ENCODE measurements around the gene KHSRP.

The KHSRP gene

GRCh38 chr19:6384381-6384780, 40.2 kb downstream of the KHSRP start:
- DNase-seq = no peak

- no peak for DNase-seq
These were observed 41.4 kb downstream of the KHSRP start for GRCh38 chr19:6383188-6383587.

GRCh38 chr19:6381030-6381750, 43.4 kb downstream of the KHSRP start:
- DNase-seq = no peak

GRCh38 chr19:6379744-6380143, 44.9 kb downstream of the KHSRP start:
- DNase-seq = no peak

- DNase-seq = no peak
These were observed 46.1 kb downstream of the KHSRP start for GRCh38 chr19:6378486-6378885.

- peak; percentile 83 for DNase-seq
These were observed 46.6 kb downstream of the KHSRP start for GRCh38 chr19:6378041-6378440.

- DNase-seq = no peak
These were observed 48.0 kb downstream of the KHSRP start for GRCh38 chr19:6376512-6377190.

GRCh38 chr19:6375411-6376010, 49.1 kb downstream of the KHSRP start, which contains the start of gene PSPN:
Gene PSPN (minus strand): TSS chr19:6375933. CDS start chr19:6375849, 84 bp downstream.
- DNase-seq = no peak

- no peak for DNase-seq
These were observed 49.8 kb downstream of the KHSRP start for GRCh38 chr19:6374711-6375410.

- DNase-seq = no peak
These were observed 50.4 kb downstream of the KHSRP start for GRCh38 chr19:6374161-6374709.

- DNase-seq = no peak
These were observed 50.9 kb downstream of the KHSRP start for GRCh38 chr19:6373813-6374108.

GRCh38 chr19:6373096-6373812, 51.4 kb downstream of the KHSRP start:
- peak; percentile 99 for DNase-seq

GRCh38 chr19:6372594-6373095, 52.0 kb downstream of the KHSRP start, which contains the start of gene ALKBH7:
Gene ALKBH7 (plus strand): TSS chr19:6372794. CDS start chr19:6372821, 27 bp downstream.
- peak; percentile 100 for DNase-seq

GRCh38 chr19:6364353-6364752, 60.3 kb downstream of the KHSRP start:
- DNase-seq = no peak
